ENCODE data around the gene ANKRD11.
"Not testable (repeated sequence)": the region's sequence is repeated elsewhere in the genome, so short reads cannot be mapped to it uniquely, and the experiment has no call there.

The ANKRD11 gene

GRCh38 chr16:89452925-89453324, 37.4 kb downstream of the ANKRD11 start:
- DNase-seq (ENCODE audit: low read depth in 2 of 2) = no peak

- DNase-seq (ENCODE audit: low read depth in 2 of 2) = no peak
Observed at GRCh38 chr16:89452241-89452640, 38.1 kb downstream of the ANKRD11 start.

GRCh38 chr16:89450537-89450936, 39.8 kb downstream of the ANKRD11 start:
- no peak for DNase-seq (ENCODE audit: low read depth in 2 of 2)

GRCh38 chr16:89449726-89450335, 40.5 kb downstream of the ANKRD11 start:
- no peak for DNase-seq (ENCODE audit: low read depth in 2 of 2)

GRCh38 chr16:89448656-89449055, 41.7 kb downstream of the ANKRD11 start:
- no peak for DNase-seq (ENCODE audit: low read depth in 2 of 2)

- DNase-seq (ENCODE audit: low read depth in 2 of 2) = no peak
Observed at GRCh38 chr16:89446975-89447293, 43.4 kb downstream of the ANKRD11 start.

GRCh38 chr16:89446136-89446974, 44.0 kb downstream of the ANKRD11 start:
- DNase-seq (ENCODE audit: low read depth in 2 of 2) = no peak

GRCh38 chr16:89445166-89445565, 45.2 kb downstream of the ANKRD11 start:
- no peak for DNase-seq (ENCODE audit: low read depth in 2 of 2)

- DNase-seq (ENCODE audit: low read depth in 2 of 2) = no peak
Observed at GRCh38 chr16:89444728-89445127, 45.6 kb downstream of the ANKRD11 start.

- no peak for DNase-seq (ENCODE audit: low read depth in 2 of 2)
Observed at GRCh38 chr16:89444151-89444723, 46.1 kb downstream of the ANKRD11 start.

GRCh38 chr16:89443727-89444084, 46.7 kb downstream of the ANKRD11 start:
- no peak for DNase-seq (ENCODE audit: low read depth in 2 of 2)

GRCh38 chr16:89442990-89443726, 47.2 kb downstream of the ANKRD11 start:
- no peak for DNase-seq (ENCODE audit: low read depth in 2 of 2)

GRCh38 chr16:89442588-89442987, 47.8 kb downstream of the ANKRD11 start:
- no peak for DNase-seq (ENCODE audit: low read depth in 2 of 2)

GRCh38 chr16:89439659-89440058, 50.7 kb downstream of the ANKRD11 start:
- DNase-seq (ENCODE audit: low read depth in 2 of 2) = no peak

- DNase-seq (ENCODE audit: low read depth in 2 of 2) = no peak
Observed at GRCh38 chr16:89437991-89438390, 52.4 kb downstream of the ANKRD11 start.

- no peak for DNase-seq (ENCODE audit: low read depth in 2 of 2)
Observed at GRCh38 chr16:89437251-89437987, 52.9 kb downstream of the ANKRD11 start.

GRCh38 chr16:89436366-89436765, 54.0 kb downstream of the ANKRD11 start:
- DNase-seq (ENCODE audit: low read depth in 2 of 2) = no peak

GRCh38 chr16:89435059-89435458, 55.3 kb downstream of the ANKRD11 start:
- not testable (repeated sequence) for DNase-seq (ENCODE audit: low read depth in 2 of 2)

- DNase-seq (ENCODE audit: low read depth in 2 of 2) = no peak
Observed at GRCh38 chr16:89434490-89434889, 55.9 kb downstream of the ANKRD11 start.

- DNase-seq (ENCODE audit: low read depth in 2 of 2) = not testable (repeated sequence)
Observed at GRCh38 chr16:89433363-89433984, 56.9 kb downstream of the ANKRD11 start.

GRCh38 chr16:89431630-89432029, 58.7 kb downstream of the ANKRD11 start:
- DNase-seq (ENCODE audit: low read depth in 2 of 2) = no peak
